Left hindlimb (tissue), 1 donor: ENCODE results near the gene CRYBA1.
A peak's percentile ranks its signal among the peaks of the same experiment; 100 is the strongest.

Source experiments
- DNase-seq: peaks from one replicate; pipeline ENCODE4 v3.0.0-alpha.2; 2018

CRYBA1 gene

DNA sequence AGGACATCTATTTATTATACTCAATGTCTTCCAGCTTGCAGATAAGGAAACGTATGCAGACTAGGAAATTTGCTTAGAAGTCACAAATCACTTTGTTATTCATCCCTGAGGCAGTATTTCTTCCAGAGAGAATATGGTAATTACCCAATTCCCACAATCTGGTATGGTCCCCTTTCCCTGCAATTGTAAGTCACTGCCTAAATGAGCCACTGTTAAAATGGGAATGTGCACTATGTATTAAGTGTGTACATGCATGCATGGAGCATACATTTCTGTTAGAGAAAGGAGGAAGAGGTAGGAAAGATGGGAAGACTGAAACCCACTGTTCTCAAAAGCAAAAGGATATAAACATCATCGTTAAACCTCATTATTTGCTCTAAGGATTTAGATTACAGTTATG is 37.3 kb downstream of the CRYBA1 start:
- no peak for DNase-seq

DNA sequence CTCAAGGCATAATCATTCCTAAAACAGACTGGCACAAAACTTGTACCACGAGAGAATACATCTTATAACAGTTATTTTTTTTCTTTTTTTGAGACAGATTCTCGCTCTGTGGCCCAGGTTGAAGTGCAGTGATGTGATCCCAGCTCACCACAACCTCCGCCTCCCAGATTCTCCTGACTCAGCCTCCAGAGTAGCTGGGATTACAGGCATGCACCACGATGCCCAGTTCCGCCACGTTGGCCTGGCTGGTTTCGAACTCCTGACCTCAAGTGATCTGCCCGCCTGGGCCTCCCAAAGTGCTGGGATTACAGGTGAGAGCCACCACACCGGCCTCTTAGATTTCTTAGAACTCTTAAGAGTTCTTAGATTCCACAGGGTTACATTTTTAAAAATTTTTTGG is 43.2 kb downstream of the CRYBA1 start:
- no peak for DNase-seq

DNA sequence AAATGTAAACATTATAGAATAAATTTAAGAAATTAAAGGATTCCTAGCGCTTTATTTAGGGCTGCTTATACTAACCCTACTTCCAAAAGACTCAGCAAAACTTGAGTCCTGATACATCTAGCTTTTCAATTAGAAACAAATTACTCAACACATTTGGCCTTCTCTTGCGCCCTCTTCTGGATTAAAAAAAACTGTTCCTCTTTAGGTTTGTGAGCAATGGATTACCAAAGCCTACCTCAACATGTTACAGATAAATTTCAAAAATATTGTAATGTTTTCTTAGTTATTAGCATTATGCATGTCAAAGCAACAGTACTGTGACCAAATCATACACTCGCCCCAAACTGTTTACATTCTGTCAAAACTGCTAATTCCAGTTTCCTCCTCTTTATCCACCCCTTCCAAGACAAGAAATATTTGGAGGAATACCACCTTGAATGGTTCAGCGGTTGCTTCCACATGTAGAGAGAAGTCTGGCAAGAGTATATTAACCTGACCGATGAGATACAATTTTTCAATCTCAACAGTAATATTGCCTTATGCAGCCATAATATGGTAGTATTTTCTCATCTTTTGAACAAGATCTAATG is 44.6 kb downstream of the CRYBA1 start:
- DNase-seq = no peak

DNA sequence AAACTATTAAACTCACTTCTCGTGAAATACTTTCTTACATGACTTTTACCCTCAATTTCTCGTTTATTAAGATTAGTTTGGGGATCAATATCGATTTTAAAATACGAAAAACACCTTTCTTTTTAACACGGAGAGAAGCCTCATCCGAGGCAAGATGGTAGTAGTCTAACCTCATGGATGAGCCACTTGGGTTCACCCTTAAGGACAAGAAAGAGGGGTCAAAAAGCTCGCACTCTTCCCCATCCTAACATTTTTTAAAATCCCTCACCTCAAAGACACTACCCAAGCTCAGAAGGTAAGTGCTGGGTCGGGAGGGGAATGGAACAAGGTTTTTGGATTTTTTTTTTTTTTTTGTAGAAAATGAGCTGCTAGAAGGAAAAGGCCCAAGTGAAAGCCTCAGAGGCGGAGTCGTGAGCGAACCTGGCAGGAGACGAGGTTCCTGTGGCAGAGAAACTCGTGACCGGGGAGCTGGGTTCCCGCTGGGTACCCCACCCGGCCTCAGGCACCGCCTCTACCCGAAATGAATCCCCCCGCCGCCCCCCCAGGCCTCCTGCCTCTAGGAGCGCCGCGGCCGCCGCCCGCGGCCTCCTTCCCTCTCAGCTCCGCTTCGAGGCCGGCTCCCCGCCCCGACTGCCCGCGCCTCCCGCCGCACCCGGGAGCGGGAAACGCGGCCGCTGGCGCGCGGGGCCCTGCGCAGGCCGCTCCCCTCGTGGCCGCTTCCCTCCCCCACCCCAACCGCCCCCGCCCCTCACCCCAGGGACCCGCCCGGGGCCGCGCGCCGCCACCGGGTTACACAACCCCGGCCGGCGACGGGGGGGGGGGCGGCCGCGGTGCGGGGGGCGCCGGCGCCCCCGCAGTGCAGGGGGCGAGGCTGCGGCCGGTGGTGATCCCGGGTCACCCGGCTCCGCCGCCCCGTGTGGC is 45.7 kb downstream of the CRYBA1 start:
- DNase-seq = peak; percentile 80

DNA sequence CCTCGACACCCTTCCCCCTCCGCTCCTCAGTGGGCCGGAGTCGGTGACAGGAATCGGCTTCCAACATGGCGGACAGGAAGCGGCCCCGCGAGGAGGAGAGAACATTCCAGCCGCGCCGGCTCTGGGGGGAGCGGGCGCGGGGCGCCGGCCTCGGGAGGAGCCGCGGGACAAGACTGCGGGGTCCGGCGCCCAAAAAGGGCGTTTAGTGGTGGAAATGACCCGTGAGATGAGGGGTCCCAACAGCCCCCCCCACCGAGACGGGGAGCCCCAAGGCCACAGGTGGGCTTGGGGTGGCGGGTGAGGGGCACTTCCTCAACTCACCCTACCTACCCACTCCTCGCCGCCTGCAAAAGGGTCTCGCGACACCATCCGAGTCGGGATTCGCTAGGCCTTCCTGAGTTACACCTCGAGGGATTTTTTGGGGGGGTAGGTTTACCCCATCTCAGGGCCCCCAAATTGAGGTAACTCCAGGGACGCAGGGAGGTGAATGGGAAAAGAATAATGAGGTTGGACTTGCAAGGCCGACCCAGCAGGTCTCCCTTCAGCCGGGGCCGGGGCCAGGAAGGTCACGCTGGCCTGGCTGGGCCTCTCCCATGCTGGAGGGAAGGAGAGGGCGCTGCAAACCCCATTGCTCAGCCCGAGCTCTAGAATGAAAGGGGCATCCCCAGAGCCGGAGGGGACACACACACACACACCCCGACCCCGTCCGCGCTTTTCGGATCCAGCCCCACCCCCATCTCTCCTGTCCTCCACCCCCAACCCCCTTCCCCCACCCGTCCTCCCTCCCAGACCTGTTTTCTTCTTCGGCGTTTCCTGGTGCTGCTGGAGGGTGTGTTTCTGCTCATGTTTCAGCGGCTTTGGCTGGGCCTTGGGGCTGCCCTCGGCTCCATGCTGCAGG is 46.6 kb downstream of the CRYBA1 start:
- peak; percentile 71 for DNase-seq

DNA sequence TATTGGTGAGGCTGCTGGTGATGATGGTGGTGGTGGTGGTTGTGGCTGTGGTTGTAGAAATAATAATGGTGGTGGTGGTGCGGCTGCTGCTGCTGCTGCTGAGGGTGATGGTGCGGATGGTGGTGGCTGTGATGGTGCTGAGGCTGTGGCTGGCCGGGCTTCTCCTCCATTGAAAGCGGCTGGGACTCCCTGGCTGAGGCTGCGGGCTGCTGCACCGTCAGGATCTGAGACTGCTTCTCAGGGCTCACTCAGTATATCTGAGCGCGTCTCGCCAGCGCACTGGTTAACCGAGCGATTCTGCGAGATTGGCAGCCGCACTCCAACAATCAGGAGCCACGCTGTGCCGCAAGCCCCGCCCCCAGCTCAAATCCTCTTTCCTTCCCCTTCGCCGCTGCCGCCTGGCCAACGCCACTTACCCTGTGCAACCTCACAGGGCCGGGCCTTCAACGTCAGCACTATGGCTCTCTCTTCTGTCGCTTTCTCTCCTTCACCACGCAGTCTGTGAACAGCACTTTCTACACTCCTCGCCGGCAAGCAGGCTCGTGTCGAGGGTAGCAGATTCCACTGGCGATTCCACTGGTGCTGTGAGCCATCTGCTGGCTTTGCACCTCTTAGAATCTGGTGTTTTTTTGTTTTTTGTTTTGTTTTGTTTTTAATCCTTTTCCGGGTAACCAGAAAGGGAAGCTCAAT is 47.4 kb downstream of the CRYBA1 start, which contains the start of gene NUFIP2:
NUFIP2 (minus strand) TSS at position 259 of the 690 bp plus-strand sequence; CDS start at position 170, 89 bp downstream.
- peak; percentile 99 for DNase-seq

DNA sequence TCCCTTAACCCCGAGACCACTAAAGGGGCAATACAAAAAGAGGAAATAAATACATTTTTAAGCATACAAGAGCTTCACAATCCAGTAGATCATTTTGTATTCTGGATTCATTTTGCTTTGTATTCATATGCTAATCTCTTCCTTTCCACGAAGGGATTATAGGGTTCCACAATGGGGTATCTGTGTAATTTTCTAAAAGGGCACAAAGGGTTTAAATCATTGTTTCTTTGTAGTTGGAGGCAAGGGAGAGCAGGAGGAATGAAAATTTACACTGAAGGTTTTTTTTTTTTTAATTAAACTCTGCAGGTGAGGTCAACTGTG is 47.9 kb downstream of the CRYBA1 start:
- DNase-seq = no peak

DNA sequence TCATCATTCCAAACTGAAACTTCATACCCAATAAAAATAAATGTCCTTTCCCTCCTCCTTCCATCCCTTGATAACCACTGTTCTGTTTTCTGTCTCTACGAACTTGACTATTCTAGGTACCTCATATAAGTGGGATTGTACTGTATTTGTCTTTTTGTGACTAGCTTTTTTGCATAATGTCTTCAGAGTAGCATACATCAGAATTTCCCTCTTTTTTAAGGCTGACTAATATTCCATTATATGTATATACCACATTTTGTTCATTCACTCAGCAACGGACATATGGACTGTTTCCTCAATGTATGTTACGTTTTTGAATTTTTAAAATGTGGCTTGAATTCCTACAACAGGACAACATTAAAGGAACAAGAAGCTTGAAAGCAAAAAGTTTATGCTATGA is 48.8 kb downstream of the CRYBA1 start:
- DNase-seq = no peak

DNA sequence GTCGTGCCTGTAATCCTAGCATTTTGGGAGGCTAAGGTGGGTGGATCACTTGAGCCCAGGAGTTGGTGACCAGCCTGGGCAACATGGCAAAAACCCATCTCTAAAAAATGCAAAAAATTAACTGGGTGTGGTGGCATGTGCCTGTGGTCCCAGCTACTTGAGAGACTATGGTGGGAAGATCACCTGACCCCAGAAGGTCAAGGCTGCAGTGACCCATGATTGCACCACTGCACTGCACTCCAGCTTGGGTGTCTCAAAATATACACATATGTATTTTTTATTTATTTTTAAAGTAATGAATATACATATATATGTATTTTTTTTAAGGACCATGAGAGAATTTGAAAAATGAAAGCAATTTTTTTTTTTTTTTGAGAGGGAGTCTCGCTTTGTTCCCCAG is 52.4 kb downstream of the CRYBA1 start:
- DNase-seq = no peak

DNA sequence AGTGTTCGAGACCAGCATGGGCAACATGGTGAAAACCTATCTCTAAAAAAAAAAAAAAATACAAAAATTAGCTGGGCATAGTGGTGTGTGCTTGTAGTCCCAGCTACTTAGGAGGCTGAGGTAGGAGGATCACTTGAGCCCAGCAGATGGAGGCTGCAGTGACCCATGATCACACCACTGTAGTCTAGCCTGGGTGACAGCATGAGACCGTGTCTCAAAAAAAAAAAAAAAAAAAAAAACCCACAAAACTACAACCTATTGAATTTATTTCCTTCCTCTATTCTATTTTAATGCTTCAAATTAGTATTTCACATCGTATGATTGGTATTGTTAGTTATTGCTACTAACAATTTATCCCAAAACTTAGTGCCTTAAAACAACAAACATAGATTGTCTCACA is 56.7 kb downstream of the CRYBA1 start:
- no peak for DNase-seq
